Eye (tissue), 1 donor: ENCODE measurements around the gene NCOA5.

ENCODE experiments used
- DNase-seq: peaks from one replicate; pipeline ENCODE4 v3.0.0-alpha.2; 2015

The NCOA5 gene

GRCh38 chr20:46011631-46012482, 77.9 kb downstream of the NCOA5 start:
- peak; percentile 54 for DNase-seq
